Thymus (tissue), 14 donors: ENCODE results near the gene VSX1. TPM values are rescaled to one million over a fixed set of nuclear protein-coding genes. Genes with fewer than 3 reads are reported as not detected.

Source experiments
- DNase-seq, 9 donors: peaks; one replicate each; pipeline ENCODE4 v3.0.0-alpha.2; 2013; ENCODE audit warnings: low spot score in 9 of 9, low read depth in 6 of 9, missing footprints in 1 of 9
- H3K27ac ChIP-seq, 2 donors: one replicate each; pipeline ENCODE4 v1.5.1; 2013; ENCODE audit warnings: control low read depth in 1 of 2, low read depth in 1 of 2, low read length in 1 of 2, mild to moderate bottlenecking in 1 of 2, moderate library complexity in 1 of 2
- H3K27me3 ChIP-seq, 2 donors: one replicate each; pipeline ENCODE4 v1.5.1; 2013; ENCODE audit warnings: low read length in 1 of 2; ENCODE audit not compliant: control insufficient read depth in 2 of 2, insufficient read depth in 1 of 2
- H3K36me3 ChIP-seq, 2 donors: one replicate each; pipeline ENCODE4 v1.5.1; 2013; ENCODE audit warnings: low read length in 1 of 2, mild to moderate bottlenecking in 1 of 2, moderate library complexity in 1 of 2; ENCODE audit not compliant: control insufficient read depth in 2 of 2, insufficient read depth in 2 of 2
- H3K4me1 ChIP-seq, 2 donors: one replicate each; pipeline ENCODE4 v1.5.1; 2013; ENCODE audit warnings: low read length in 2 of 2; ENCODE audit not compliant: control insufficient read depth in 2 of 2, insufficient read depth in 2 of 2
- H3K4me3 ChIP-seq, 2 donors: one replicate each; pipeline ENCODE4 v1.5.1; 2013; ENCODE audit warnings: low read length in 2 of 2, control low read depth in 1 of 2, mild to moderate bottlenecking in 1 of 2
- H3K9me3 ChIP-seq, 2 donors: one replicate each; pipeline ENCODE4 v1.5.1; 2013; ENCODE audit warnings: low read length in 1 of 2, mild to moderate bottlenecking in 1 of 2; ENCODE audit not compliant: control insufficient read depth in 2 of 2, insufficient read depth in 1 of 2
- WGBS: extraction: QIAGEN DNeasy Blood & Tissue Kit; methylation state at CpG from one replicate; pipeline ENCODE4 v1.1.7; 2013; 5-methylcytosine and 5-hydroxymethylcytosine counted together
- long read RNA-seq, 10 donors: transcript quantifications; one replicate each; lab custom pipeline, GENCODE V29; 2026
- polyA plus RNA-seq: library from polyadenylated mRNA; stranded (reverse); fragments of 200-250 nt; gene quantifications from one replicate; pipeline ENCODE4 v1.2.3, GENCODE V29; 2013
- total RNA-seq: library from RNA; stranded (reverse); fragments of 120-200 nt; gene quantifications from one replicate; pipeline ENCODE4 v1.2.4, GENCODE V29; 2013
- donor health status: healthy.

VSX1 gene
- 0.09 TPM for total RNA-seq
- polyA plus RNA-seq: 0.21 TPM
- long read RNA-seq, donor 1: 0 reads
- long read RNA-seq, donor 2: 0 reads
- long read RNA-seq, donor 3: 0 reads
- long read RNA-seq, donor 4: 0 reads
- long read RNA-seq, donor 5: 0 reads
- long read RNA-seq, donor 6: 0 reads
- long read RNA-seq, donor 7: 0 reads
- long read RNA-seq, donor 8: 0 reads
- long read RNA-seq, donor 9: 0 reads
- long read RNA-seq, donor 10: 0 reads

- Histone ChIP-seq H3K4me1 (peaks cover 21 to 26% of the 10 kb centered on the region in 2 donors), H3K27me3 (peaks cover 66 to 96% of the 10 kb centered on the region in 2 donors), H3K36me3 (no peaks in the 10 kb centered on the region), H3K9me3 (peaks cover 0 to 4% of the 10 kb centered on the region in 2 donors), H3K4me3 (peak within 1 kb of the TSS in 1 of 2 donors; percentile 29), H3K27ac (no peak within 1 kb of the TSS)
- 14% methylated on average over 67 of the region's 67 CpGs for WGBS
- DNase-seq: no peak
Observed at GRCh38 chr20:25081730-25082497, at the start of gene VSX1. Gene VSX1, minus strand, starts transcription at chr20:25082141. Its CDS starts 45 bp downstream, at chr20:25082096.

GRCh38 chr20:25129908-25130307 is 48.0 kb upstream of the VSX1 start:
- no peak for DNase-seq
- H3K4me1 ChIP-seq: no peaks in the 10 kb centered on the region
- peaks cover 0 to 4% of the 10 kb centered on the region in 2 donors for H3K27me3 ChIP-seq
- no peaks in the 10 kb centered on the region for H3K36me3 ChIP-seq
- H3K27ac ChIP-seq: no peak overlapping the region
- no peaks in the 10 kb centered on the region for H3K9me3 ChIP-seq
- 88% methylated on average over 7 of the region's 7 CpGs for WGBS
- no peak overlapping the region for H3K4me3 ChIP-seq

- Histone ChIP-seq H3K27me3 (peaks cover 0 to 4% of the 10 kb centered on the region in 2 donors), H3K27ac (no peak overlapping the region), H3K4me3 (no peak overlapping the region), H3K4me1 (no peaks in the 10 kb centered on the region), H3K9me3 (no peaks in the 10 kb centered on the region), H3K36me3 (no peaks in the 10 kb centered on the region)
- DNase-seq: no peak
- whole genome bisulfite sequencing: 97% methylated on average over 6 of the region's 6 CpGs
Observed at GRCh38 chr20:25129428-25129827, 47.5 kb upstream of the VSX1 start.

- no peaks in the 10 kb centered on the region for H3K9me3 ChIP-seq
- no peaks in the 10 kb centered on the region for H3K36me3 ChIP-seq
- no peaks in the 10 kb centered on the region for H3K4me1 ChIP-seq
- H3K27me3 ChIP-seq: peaks cover 0 to 2% of the 10 kb centered on the region in 2 donors
- H3K27ac ChIP-seq: no peak overlapping the region
- H3K4me3 ChIP-seq: no peak overlapping the region
- DNase-seq: no peak
- 85% methylated on average over 5 of the region's 5 CpGs for WGBS
Observed at GRCh38 chr20:25128649-25129048, 46.7 kb upstream of the VSX1 start.

GRCh38 chr20:25127761-25128537 is 46.0 kb upstream of the VSX1 start:
- DNase-seq: no peak
- H3K4me3 ChIP-seq: no peak overlapping the region
- no peaks in the 10 kb centered on the region for H3K4me1 ChIP-seq
- 85% methylated on average over 4 of the region's 4 CpGs for WGBS
- H3K36me3 ChIP-seq: no peaks in the 10 kb centered on the region
- no peaks in the 10 kb centered on the region for H3K9me3 ChIP-seq
- no peak overlapping the region for H3K27ac ChIP-seq
- peaks cover 0 to 2% of the 10 kb centered on the region in 2 donors for H3K27me3 ChIP-seq

GRCh38 chr20:25126204-25127029 is 44.5 kb upstream of the VSX1 start:
- H3K36me3 ChIP-seq: no peaks in the 10 kb centered on the region
- H3K4me3 ChIP-seq: no peak overlapping the region
- H3K27me3 ChIP-seq: peaks cover 0 to 2% of the 10 kb centered on the region in 2 donors
- WGBS: 94% methylated on average over 4 of the region's 4 CpGs
- H3K4me1 ChIP-seq: no peaks in the 10 kb centered on the region
- H3K9me3 ChIP-seq: no peaks in the 10 kb centered on the region
- DNase-seq: no peak
- H3K27ac ChIP-seq: no peak overlapping the region

GRCh38 chr20:25125636-25126035 is 43.7 kb upstream of the VSX1 start:
- Histone ChIP-seq H3K4me1 (no peaks in the 10 kb centered on the region), H3K36me3 (no peaks in the 10 kb centered on the region), H3K27ac (no peak overlapping the region), H3K4me3 (no peak overlapping the region), H3K9me3 (no peaks in the 10 kb centered on the region), H3K27me3 (peaks cover 0 to 3% of the 10 kb centered on the region in 2 donors)
- 98% methylated on average over 3 of the region's 3 CpGs for WGBS
- no peak for DNase-seq

GRCh38 chr20:25120920-25121319 is 39.0 kb upstream of the VSX1 start:
- H3K27me3 ChIP-seq: peaks cover 0 to 32% of the 10 kb centered on the region in 2 donors
- no peaks in the 10 kb centered on the region for H3K9me3 ChIP-seq
- H3K4me3 ChIP-seq: no peak overlapping the region
- peaks cover 4% of the 10 kb centered on the region in 2 donors for H3K4me1 ChIP-seq
- H3K27ac ChIP-seq: no peak overlapping the region
- H3K36me3 ChIP-seq: no peaks in the 10 kb centered on the region
- WGBS: 96% methylated on average over 2 of the region's 2 CpGs
- no peak for DNase-seq
